ENCODE results near the gene LAMA2. TPM values are rescaled to one million over a fixed set of nuclear protein-coding genes. Genes with fewer than 3 reads are reported as not detected.

LAMA2 gene
- polyA plus RNA-seq, 1 of the 3 experiments (the other 2 are of a cell fraction) = 0.92 TPM

- TF ChIP-seq RXRA (IDR thresholded peaks at IDR 0.05; ENCODE audit: borderline replicate concordance, low read depth) = no peak
- no peak for TF ChIP-seq POLR2AphosphoS5 (IDR thresholded peaks at IDR 0.05; ENCODE audit: low read depth, low read length)
- no peak for TF ChIP-seq RFX5 (IDR thresholded peaks at IDR 0.05; ENCODE audit: low read length)
- TF ChIP-seq MXI1 (IDR thresholded peaks at IDR 0.05; ENCODE audit: low read depth, low read length) = no peak
- TF ChIP-seq FOSL2 (IDR thresholded peaks at IDR 0.05; ENCODE audit: borderline replicate concordance, low read depth) = no peak
- TF ChIP-seq SMC3 (IDR thresholded peaks at IDR 0.05; ENCODE audit: low read depth, low read length) = no peak
- no peak for TF ChIP-seq USF1 (IDR thresholded peaks at IDR 0.05; ENCODE audit: borderline replicate concordance, low read depth)
- TF ChIP-seq CHD2 (IDR thresholded peaks at IDR 0.05; ENCODE audit: low read length, partially characterized antibody) = no peak
- TF ChIP-seq TEAD4 (IDR thresholded peaks at IDR 0.05; ENCODE audit: borderline replicate concordance, insufficient read depth) = no peak
- TF ChIP-seq GABPA (IDR thresholded peaks at IDR 0.05; ENCODE audit: low read depth) = no peak
- no peak for TF ChIP-seq TAF1 (IDR thresholded peaks at IDR 0.05; ENCODE audit: borderline replicate concordance, low read depth, low read length)
Observed at GRCh38 chr6:129110690-129111343, 227.9 kb downstream of the LAMA2 start (continued).

DNA sequence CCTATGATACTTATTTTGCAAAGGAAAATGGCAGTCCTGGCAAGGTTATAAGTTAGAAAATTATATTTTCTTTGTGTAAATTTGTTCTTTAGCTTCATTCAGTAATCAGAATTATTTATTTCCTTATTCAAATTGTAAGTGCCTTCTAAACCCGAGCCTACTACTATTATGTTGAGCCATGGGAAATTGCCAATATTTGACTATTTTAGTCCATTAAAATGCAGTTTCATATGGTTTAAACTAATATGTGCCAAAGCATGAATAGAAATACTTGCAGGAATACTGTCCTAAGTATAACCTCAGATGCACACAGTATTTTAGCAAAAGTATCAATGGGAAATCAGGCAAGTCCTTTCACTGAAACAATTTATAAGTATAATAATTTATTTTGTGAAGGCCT lies 228.4 kb downstream of the LAMA2 start:
- Histone ChIP-seq H4K20me1 (ENCODE audit: insufficient read depth) (no peaks in the 10 kb centered on the region), H3K27me3 (ENCODE audit: insufficient read depth) (no peaks in the 10 kb centered on the region; the same call in 1 of the 2 replicates), H3K79me2 (ENCODE audit: insufficient read depth) (no peaks in the 10 kb centered on the region), H2AFZ (ENCODE audit: low read depth) (no peak overlapping the region), H3K9ac (no peak overlapping the region), H3K9me2 (no peaks in the 10 kb centered on the region), H3K4me3 (ENCODE audit: low read depth in 2 of 2, low read length in 1 of 2) (no peak overlapping the region), H3K4me1 (ENCODE audit: control insufficient read depth in 1 of 2, insufficient read depth in 2 of 2, low read depth in 1 of 2, low read length in 1 of 2) (no peaks in the 10 kb centered on the region), H3K4me2 (no peak overlapping the region), H3K27ac (ENCODE audit: low read depth in 2 of 2, low read length in 1 of 2) (no peak overlapping the region), H3K9me3 (no peaks in the 10 kb centered on the region), H3F3A (replicated peaks; ENCODE audit: insufficient read depth) (no peaks in the 10 kb centered on the region), H3K36me3 (replicated peaks in 1 of 2; ENCODE audit: control insufficient read depth in 1 of 2, insufficient read depth in 2 of 2, low read length in 1 of 2) (no peaks in the 10 kb centered on the region)
- POLR2A ChIA-PET = no interaction called here
- 25% methylated on average over 1 of the region's 1 CpG for WGBS (ENCODE audit: low lambda C conversion rate)
- CTCF ChIA-PET = no interaction called here
- DNase-seq = no peak
- TF ChIP-seq NRF1 (IDR thresholded peaks at IDR 0.05; ENCODE audit: low read depth, low read length) (no peak), SMC3 (IDR thresholded peaks at IDR 0.05; ENCODE audit: low read depth, low read length) (no peak), RFX5 (IDR thresholded peaks at IDR 0.05; ENCODE audit: low read length) (no peak), TCF12 (IDR thresholded peaks at IDR 0.05) (no peak), RAD21 (IDR thresholded peaks at IDR 0.05; ENCODE audit: low read length) (no peak), CHD2 (IDR thresholded peaks at IDR 0.05; ENCODE audit: low read length, partially characterized antibody) (no peak), IRF3 (IDR thresholded peaks at IDR 0.05; ENCODE audit: low read depth, low read length) (no peak), TAF1 (IDR thresholded peaks at IDR 0.05; ENCODE audit: borderline replicate concordance, low read depth, low read length) (no peak), YY1 (IDR thresholded peaks at IDR 0.05; ENCODE audit: low read depth) (no peak), CTCF (IDR thresholded peaks at IDR 0.05) (no peak), JUND (IDR thresholded peaks at IDR 0.05) (no peak), ZBTB33 (IDR thresholded peaks at IDR 0.05; ENCODE audit: borderline replicate concordance, low read depth) (no peak), GATA2 (CRISPR knock-in tag; IDR thresholded peaks at IDR 0.05) (no peak), MEF2A (IDR thresholded peaks at IDR 0.05; ENCODE audit: borderline replicate concordance, low read depth) (no peak), EP300 (IDR thresholded peaks at IDR 0.05; ENCODE audit: borderline replicate concordance in 1 of 2, low read depth in 1 of 2, low read length in 1 of 2) (no peak)
- TF ChIP-seq, protein P1, sequence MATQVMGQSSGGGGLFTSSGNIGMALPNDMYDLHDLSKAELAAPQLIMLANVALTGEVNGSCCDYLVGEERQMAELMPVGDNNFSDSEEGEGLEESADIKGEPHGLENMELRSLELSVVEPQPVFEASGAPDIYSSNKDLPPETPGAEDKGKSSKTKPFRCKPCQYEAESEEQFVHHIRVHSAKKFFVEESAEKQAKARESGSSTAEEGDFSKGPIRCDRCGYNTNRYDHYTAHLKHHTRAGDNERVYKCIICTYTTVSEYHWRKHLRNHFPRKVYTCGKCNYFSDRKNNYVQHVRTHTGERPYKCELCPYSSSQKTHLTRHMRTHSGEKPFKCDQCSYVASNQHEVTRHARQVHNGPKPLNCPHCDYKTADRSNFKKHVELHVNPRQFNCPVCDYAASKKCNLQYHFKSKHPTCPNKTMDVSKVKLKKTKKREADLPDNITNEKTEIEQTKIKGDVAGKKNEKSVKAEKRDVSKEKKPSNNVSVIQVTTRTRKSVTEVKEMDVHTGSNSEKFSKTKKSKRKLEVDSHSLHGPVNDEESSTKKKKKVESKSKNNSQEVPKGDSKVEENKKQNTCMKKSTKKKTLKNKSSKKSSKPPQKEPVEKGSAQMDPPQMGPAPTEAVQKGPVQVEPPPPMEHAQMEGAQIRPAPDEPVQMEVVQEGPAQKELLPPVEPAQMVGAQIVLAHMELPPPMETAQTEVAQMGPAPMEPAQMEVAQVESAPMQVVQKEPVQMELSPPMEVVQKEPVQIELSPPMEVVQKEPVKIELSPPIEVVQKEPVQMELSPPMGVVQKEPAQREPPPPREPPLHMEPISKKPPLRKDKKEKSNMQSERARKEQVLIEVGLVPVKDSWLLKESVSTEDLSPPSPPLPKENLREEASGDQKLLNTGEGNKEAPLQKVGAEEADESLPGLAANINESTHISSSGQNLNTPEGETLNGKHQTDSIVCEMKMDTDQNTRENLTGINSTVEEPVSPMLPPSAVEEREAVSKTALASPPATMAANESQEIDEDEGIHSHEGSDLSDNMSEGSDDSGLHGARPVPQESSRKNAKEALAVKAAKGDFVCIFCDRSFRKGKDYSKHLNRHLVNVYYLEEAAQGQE (IDR thresholded peaks at IDR 0.05; ENCODE audit: low read depth, low read length) = no peak

Measured in SK-N-SH (cell line).